HCT116 (cell line): ENCODE data around the gene PGBD1. TPM values are rescaled to one million over a fixed set of nuclear protein-coding genes. Genes with fewer than 3 reads are reported as not detected.

Source experiments
- ATAC-seq: fragments of 200-7000 bp; cut with Tn5 transposase; 2 replicates; pipeline ENCODE4 v1.9.1; 2020; ENCODE audit warnings: mild to moderate bottlenecking, moderate library complexity
- BruUV-seq: library from RNA; stranded (reverse); fragments of 400-500 nt; replicated peaks from 2 replicates; lab custom pipeline; 2021; lab: Mats Ljungman, UMichigan
- CTCF ChIA-PET: fragments of 300-600 bp; sonication (Branson Sonifier 250); formaldehyde crosslinking; loops from one replicate; lab custom pipeline; 2021; ENCODE audit warnings: antibody characterized with exemption; lab: Charles Lee
- POLR2A ChIA-PET: fragments of 300-600, 350-600 bp; sonication (Branson Sonifier 250); formaldehyde crosslinking; loops from one replicate; lab custom pipeline; 2021; ENCODE audit warnings: antibody characterized with exemption; lab: Charles Lee
- RAD21 ChIA-PET, 2 experiments: fragments of 300-600 bp; sonication (Branson Sonifier 250); formaldehyde crosslinking; loops; one replicate each; lab custom pipeline; 2023; ENCODE audit warnings: low total read pairs in 2 of 2; ENCODE audit not compliant: uncharacterized antibody in 2 of 2, unreplicated experiment in 2 of 2, low non-redundant PET in 1 of 2; lab: Charles Lee
- DNase-seq: peaks from one replicate; pipeline ENCODE4 v3.0.0-alpha.2; 2010; ENCODE audit warnings: low read depth, low spot score
- H2AFZ ChIP-seq: fragments of 200-600 bp; shearing (Covaris generic), sonication (generic); 2 replicates; pipeline ENCODE4 v1.6.1; 2017; ENCODE audit warnings: low read depth, mixed run types, mixed read lengths, antibody characterized with exemption, low read length; ENCODE audit not compliant: poor library complexity, severe bottlenecking
- H3K27ac ChIP-seq: 2 replicates; pipeline ENCODE4 v1.5.1; 2012; ENCODE audit warnings: low read depth, low read length
- H3K27me3 ChIP-seq: fragments of 200-600 bp; sonication (generic); 2 replicates; pipeline ENCODE4 v1.6.1; 2016; ENCODE audit warnings: mixed run types, low read length, mixed read lengths; ENCODE audit not compliant: insufficient read depth
- H3K36me3 ChIP-seq, 2 experiments: fragments of 200-500 bp in 1 of 2; fragments of 200-600 bp in 1 of 2; sonication (Bioruptor generic) in 1 of 2; sonication (generic) in 1 of 2; 2 replicates each; pipeline versions ENCODE4 v1.5.1 to v1.6.1; 2014 to 2016; ENCODE audit warnings: low read length in 2 of 2, inconsistent platforms in 1 of 2, mixed read lengths in 1 of 2, mixed run types in 1 of 2; ENCODE audit not compliant: insufficient read depth in 2 of 2, control insufficient read depth in 1 of 2
- H3K4me1 ChIP-seq, 2 experiments: fragments of 200-600 bp in 1 of 2; sonication (generic) in 1 of 2; 2 replicates each; pipeline versions ENCODE4 v1.5.1 to v1.6.1; 2012 to 2017; ENCODE audit warnings: low read length in 2 of 2, inconsistent platforms in 1 of 2, mild to moderate bottlenecking in 1 of 2, mixed read lengths in 1 of 2, mixed run types in 1 of 2, moderate library complexity in 1 of 2; ENCODE audit not compliant: insufficient read depth in 2 of 2, control insufficient read depth in 1 of 2
- H3K4me2 ChIP-seq: fragments of 200-600 bp; sonication (generic); 2 replicates; pipeline ENCODE4 v1.6.1; 2017; ENCODE audit warnings: mixed run types, low read length, mixed read lengths
- H3K4me3 ChIP-seq, 2 experiments: fragments of 200-600 bp in 1 of 2; sonication (generic) in 1 of 2; replicated peaks in 1 of 2; 2 replicates each; pipeline ENCODE4 v1.5.1; 2011 to 2016; ENCODE audit warnings: low read length in 2 of 2, control low read depth in 1 of 2, low read depth in 1 of 2, mild to moderate bottlenecking in 1 of 2, mixed read lengths in 1 of 2, mixed run types in 1 of 2
- H3K79me2 ChIP-seq: fragments of 200-600 bp; sonication (generic); 2 replicates; pipeline ENCODE4 v1.6.1; 2017; ENCODE audit warnings: mild to moderate bottlenecking, mixed run types, low read length, moderate library complexity, mixed read lengths; ENCODE audit not compliant: insufficient read depth
- H3K9ac ChIP-seq: fragments of 200-600 bp; sonication (generic); 2 replicates; pipeline ENCODE4 v1.6.1; 2016; ENCODE audit warnings: low read length, mixed read lengths
- H3K9me2 ChIP-seq: fragments of 200-600 bp; sonication (generic), shearing (Covaris generic); 2 replicates; pipeline ENCODE4 v1.6.1; 2017; ENCODE audit warnings: mixed run types, mild to moderate bottlenecking, moderate library complexity; ENCODE audit not compliant: insufficient read depth
- H3K9me3 ChIP-seq, 2 experiments: fragments of 200-500 bp in 1 of 2; fragments of 200-600 bp in 1 of 2; sonication (Bioruptor generic) in 1 of 2; sonication (generic) in 1 of 2; 2 replicates each; pipeline ENCODE4 v1.6.1; 2014 to 2017; ENCODE audit warnings: low read length in 2 of 2, mixed read lengths in 2 of 2, inconsistent platforms in 1 of 2, low read depth in 1 of 2, mild to moderate bottlenecking in 1 of 2, mixed run types in 1 of 2, moderate library complexity in 1 of 2; ENCODE audit not compliant: control insufficient read depth in 1 of 2, insufficient read depth in 1 of 2
- H4K20me1 ChIP-seq: fragments of 200-600 bp; sonication (generic), shearing (Covaris generic); 2 replicates; pipeline ENCODE4 v1.6.1; 2017; ENCODE audit warnings: mixed run types, mild to moderate bottlenecking, moderate library complexity; ENCODE audit not compliant: insufficient read depth
- ELF1 ChIP-seq: IDR thresholded peaks from 2 replicates; pipeline ENCODE4 v1.6.1; 2012; ENCODE audit warnings: low read depth, borderline replicate concordance
- SRF ChIP-seq: IDR thresholded peaks from 2 replicates; pipeline ENCODE4 v1.6.1; 2012; ENCODE audit warnings: low read depth
- ZNF274 ChIP-seq: fragments of 200-500 bp; sonication (Bioruptor generic); IDR thresholded peaks from 2 replicates; pipeline ENCODE4 v1.6.1; 2014; ENCODE audit warnings: mild to moderate bottlenecking, low read depth, low read length, inconsistent platforms
- intact Hi-C: fragments of 100-400 bp; cut with micrococcal nuclease; formaldehyde crosslinking; loops from 2 replicates; pipeline ENCODE4 v1.10.0; 2022
- total RNA-seq: library from RNA; stranded (reverse); gene quantifications from one replicate; pipeline ENCODE4 v1.2.1, GENCODE V29; 2021; ENCODE audit not compliant: unreplicated experiment
- TF ChIP-seq, protein P1 (sequence below): IDR thresholded peaks from 2 replicates; pipeline ENCODE4 v1.6.1; 2012
- TF ChIP-seq, protein P2 (sequence below): IDR thresholded peaks from 2 replicates; pipeline ENCODE4 v1.6.1; 2011; ENCODE audit warnings: mild to moderate bottlenecking, low read length, moderate library complexity; ENCODE audit not compliant: insufficient replicate concordance; ENCODE audit errors: extremely low read depth

The PGBD1 gene
- total RNA-seq, 1 experiment from 2014 or later = 3.6 TPM

DNA sequence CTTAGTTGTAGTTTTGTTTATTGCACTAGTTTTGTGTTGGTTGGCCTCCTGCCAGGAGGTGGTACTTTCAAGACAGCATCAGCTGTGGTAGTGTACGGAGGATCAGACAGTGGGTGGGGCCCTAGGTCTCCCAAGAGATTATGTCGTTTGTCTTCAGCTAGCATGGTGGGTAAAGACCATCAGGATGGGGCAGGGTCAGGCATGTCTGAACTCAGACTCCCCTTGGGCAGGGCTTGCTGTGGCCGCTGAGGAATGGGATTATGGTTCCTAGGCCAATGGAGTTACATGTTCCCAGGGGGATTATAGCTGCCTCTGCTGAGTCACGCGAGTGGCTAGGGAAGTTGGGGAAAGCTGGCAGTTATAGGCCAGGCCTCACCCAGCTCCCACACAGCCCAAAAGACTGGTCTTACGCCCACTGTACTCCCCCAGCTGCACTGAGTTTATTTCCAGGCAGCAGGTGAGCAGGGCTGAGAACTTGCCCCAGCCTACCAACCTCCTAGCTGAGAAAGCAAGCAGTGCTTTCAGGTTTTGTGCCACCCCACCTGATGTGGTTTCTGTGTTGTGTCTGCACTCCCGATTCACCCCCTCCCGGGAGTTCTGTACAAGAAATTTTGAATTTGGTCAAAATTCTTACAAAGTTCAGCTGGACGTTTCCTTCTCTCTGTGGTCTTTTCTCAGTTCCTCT lies 29.9 kb downstream of the PGBD1 start:
- no peak overlapping the region for H3K4me3 ChIP-seq
- H3K79me2 ChIP-seq = no peaks in the 10 kb centered on the region
- no peaks in the 10 kb centered on the region for H3K27me3 ChIP-seq
- no peak overlapping the region for H3K27ac ChIP-seq
- no peaks in the 10 kb centered on the region for H3K9me3 ChIP-seq
- RAD21 ChIA-PET = no interaction called here
- BruUV-seq = no TSS peak
- DNase-seq (no peak), ATAC-seq (no peak)
- TF ChIP-seq, protein P1, sequence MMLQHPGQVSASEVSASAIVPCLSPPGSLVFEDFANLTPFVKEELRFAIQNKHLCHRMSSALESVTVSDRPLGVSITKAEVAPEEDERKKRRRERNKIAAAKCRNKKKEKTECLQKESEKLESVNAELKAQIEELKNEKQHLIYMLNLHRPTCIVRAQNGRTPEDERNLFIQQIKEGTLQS = no peak
- TF ChIP-seq ELF1 (no peak), SRF (no peak)
- H3K9ac ChIP-seq = no peak overlapping the region
- POLR2A ChIA-PET = no interaction called here
- CTCF ChIA-PET = no interaction called here
- no peak overlapping the region for H2AFZ ChIP-seq
- H3K9me2 ChIP-seq = no peaks in the 10 kb centered on the region
- H3K4me1 ChIP-seq = no peaks in the 10 kb centered on the region
- no peak overlapping the region for H3K4me2 ChIP-seq
- H3K36me3 ChIP-seq = no peaks in the 10 kb centered on the region
- H4K20me1 ChIP-seq = no peaks in the 10 kb centered on the region
- intact Hi-C loops = no loop called here

DNA sequence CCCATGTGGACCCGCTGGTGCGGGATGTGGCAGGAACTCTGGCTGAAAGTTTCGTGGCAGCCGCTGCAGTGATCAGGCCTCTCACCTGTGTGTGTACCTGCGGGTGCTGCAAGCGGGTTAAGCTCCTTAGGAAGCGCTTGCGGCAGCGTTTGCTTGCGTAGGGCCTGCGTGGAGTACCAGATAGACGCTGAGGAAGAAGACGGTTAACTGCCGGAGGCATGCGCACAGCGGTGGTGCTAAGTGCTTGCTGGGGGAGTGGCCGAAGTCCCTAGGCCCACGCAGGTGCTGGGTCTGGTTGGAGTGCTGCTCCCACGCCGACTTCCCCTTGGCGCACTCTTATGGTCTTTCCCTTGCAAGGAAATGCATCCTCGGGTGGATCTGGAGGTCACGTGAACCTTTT lies 31.6 kb downstream of the PGBD1 start:
- ATAC-seq (no peak), DNase-seq (no peak)
- Histone ChIP-seq H3K36me3 (no peaks in the 10 kb centered on the region), H3K79me2 (no peaks in the 10 kb centered on the region), H3K4me3 (no peak overlapping the region), H3K9ac (no peak overlapping the region), H2AFZ (no peak overlapping the region), H3K4me1 (no peaks in the 10 kb centered on the region), H3K27ac (no peak overlapping the region), H4K20me1 (no peaks in the 10 kb centered on the region), H3K9me3 (no peaks in the 10 kb centered on the region), H3K4me2 (no peak overlapping the region), H3K27me3 (no peaks in the 10 kb centered on the region), H3K9me2 (no peaks in the 10 kb centered on the region)
- RAD21 ChIA-PET = no interaction called here
- CTCF ChIA-PET = no interaction called here
- TF ChIP-seq ZNF274 = no peak
- TF ChIP-seq, protein P2, sequence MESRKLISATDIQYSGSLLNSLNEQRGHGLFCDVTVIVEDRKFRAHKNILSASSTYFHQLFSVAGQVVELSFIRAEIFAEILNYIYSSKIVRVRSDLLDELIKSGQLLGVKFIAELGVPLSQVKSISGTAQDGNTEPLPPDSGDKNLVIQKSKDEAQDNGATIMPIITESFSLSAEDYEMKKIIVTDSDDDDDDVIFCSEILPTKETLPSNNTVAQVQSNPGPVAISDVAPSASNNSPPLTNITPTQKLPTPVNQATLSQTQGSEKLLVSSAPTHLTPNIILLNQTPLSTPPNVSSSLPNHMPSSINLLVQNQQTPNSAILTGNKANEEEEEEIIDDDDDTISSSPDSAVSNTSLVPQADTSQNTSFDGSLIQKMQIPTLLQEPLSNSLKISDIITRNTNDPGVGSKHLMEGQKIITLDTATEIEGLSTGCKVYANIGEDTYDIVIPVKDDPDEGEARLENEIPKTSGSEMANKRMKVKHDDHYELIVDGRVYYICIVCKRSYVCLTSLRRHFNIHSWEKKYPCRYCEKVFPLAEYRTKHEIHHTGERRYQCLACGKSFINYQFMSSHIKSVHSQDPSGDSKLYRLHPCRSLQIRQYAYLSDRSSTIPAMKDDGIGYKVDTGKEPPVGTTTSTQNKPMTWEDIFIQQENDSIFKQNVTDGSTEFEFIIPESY = no peak
- intact Hi-C loops = no loop called here
- POLR2A ChIA-PET = no interaction called here
- BruUV-seq = no TSS peak
